GM10266 (cell line): Measurements from ENCODE around the gene GFOD1.

Experiments used
- DNase-seq: peaks from one replicate; pipeline ENCODE4 v3.0.0; 2012; ENCODE audit errors: extremely low spot score
- TF ChIP-seq, protein P1 (sequence below): IDR thresholded peaks from 2 replicates; pipeline ENCODE4 v1.5.1; 2012; ENCODE audit warnings: mild to moderate bottlenecking, low read depth; ENCODE audit not compliant: control insufficient read depth, insufficient read depth; ENCODE audit errors: missing control alignments

GFOD1 gene

DNA sequence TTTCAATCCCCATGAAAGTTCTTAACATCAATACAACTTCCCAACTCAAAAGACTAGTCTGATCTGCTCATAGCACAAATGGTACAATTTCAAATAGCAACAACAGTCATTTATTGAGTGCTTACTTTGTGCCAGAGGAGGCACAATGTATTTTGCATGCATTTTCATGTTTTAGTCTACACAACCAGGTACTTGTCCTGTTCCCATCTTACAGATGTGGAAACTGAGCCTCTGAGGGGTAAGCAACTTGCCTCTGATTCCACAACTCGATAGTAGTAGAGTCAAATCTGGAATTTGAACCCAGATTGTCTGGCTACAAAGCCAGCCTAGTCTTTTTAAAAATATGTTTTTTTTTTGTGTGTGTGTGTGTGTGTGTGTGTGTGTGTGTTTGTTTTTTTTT is 113.5 kb downstream of the GFOD1 start:
- DNase-seq = no peak
- TF ChIP-seq, protein P1, sequence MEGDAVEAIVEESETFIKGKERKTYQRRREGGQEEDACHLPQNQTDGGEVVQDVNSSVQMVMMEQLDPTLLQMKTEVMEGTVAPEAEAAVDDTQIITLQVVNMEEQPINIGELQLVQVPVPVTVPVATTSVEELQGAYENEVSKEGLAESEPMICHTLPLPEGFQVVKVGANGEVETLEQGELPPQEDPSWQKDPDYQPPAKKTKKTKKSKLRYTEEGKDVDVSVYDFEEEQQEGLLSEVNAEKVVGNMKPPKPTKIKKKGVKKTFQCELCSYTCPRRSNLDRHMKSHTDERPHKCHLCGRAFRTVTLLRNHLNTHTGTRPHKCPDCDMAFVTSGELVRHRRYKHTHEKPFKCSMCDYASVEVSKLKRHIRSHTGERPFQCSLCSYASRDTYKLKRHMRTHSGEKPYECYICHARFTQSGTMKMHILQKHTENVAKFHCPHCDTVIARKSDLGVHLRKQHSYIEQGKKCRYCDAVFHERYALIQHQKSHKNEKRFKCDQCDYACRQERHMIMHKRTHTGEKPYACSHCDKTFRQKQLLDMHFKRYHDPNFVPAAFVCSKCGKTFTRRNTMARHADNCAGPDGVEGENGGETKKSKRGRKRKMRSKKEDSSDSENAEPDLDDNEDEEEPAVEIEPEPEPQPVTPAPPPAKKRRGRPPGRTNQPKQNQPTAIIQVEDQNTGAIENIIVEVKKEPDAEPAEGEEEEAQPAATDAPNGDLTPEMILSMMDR = no peak

- TF ChIP-seq, protein P1 = no peak
Observed at GRCh38 chr6:13373488-13373886, 113.9 kb downstream of the GFOD1 start.

GRCh38 chr6:13372688-13373487 is 114.5 kb downstream of the GFOD1 start:
- DNase-seq = no peak
- TF ChIP-seq, protein P1 = no peak

More at GRCh38 chr6:13373488-13373886, 113.9 kb downstream of the GFOD1 start:
- no peak for DNase-seq

DNA sequence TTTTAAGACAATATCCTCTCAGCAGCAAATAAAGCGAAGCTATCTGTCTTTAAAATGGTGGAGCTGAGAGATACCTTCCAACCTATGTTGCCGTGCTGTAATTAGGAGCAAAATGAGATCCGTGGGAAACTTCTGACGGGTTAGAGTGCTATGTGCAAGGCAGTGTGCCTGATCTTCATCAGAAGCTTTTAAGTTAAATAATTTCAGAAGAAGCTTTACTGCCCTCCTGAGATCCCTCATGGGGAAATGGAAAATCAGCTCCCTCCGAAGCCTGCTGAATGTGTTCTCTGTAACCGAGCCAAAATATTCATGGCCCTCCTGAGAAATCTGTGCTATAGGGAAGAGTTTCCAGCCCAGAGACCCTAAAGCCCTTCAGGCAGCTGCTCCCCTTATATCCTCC is 115.3 kb downstream of the GFOD1 start:
- TF ChIP-seq, protein P1 = no peak
- no peak for DNase-seq

- no peak for DNase-seq
- TF ChIP-seq, protein P1 = no peak
Observed at GRCh38 chr6:13371421-13372072, 115.9 kb downstream of the GFOD1 start.

GRCh38 chr6:13370623-13371022 is 116.8 kb downstream of the GFOD1 start:
- no peak for DNase-seq
- TF ChIP-seq, protein P1 = no peak

DNA sequence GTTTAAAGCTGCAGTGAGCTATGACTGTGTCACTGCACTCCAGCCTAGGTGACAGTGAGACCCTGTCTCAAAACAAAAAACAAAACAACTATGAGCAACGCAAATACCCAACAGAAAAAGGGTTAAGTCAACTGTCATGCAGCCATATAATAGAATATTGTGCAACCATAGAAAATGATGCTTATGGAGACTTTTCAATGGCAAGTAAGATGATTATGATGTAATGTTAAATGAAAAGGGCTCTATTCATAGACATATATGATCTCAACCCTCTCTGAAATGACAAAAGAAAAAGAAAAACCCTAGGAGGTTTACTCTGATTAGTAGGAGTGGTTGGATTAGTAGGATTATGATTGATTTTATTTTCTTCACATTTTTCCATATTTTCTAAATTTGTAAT is 117.8 kb downstream of the GFOD1 start:
- TF ChIP-seq, protein P1 = no peak

More for the DNA sequence above, 117.8 kb downstream of the GFOD1 start:
- no peak for DNase-seq
